HepG2 (cell line): Measurements from ENCODE around the gene IST1. TPM values are rescaled to one million over a fixed set of nuclear protein-coding genes. Genes with fewer than 3 reads are reported as not detected.

Source experiments
- AGO2 ChIP-seq: fragments of 200-400 bp; formaldehyde crosslinking; optimal IDR thresholded peaks from 2 replicates; pipeline ENCODE3; 2017; ENCODE audit warnings: mild to moderate bottlenecking, low read depth, low read length, moderate library complexity
- ATF1 ChIP-seq: IDR thresholded peaks from 2 replicates; pipeline ENCODE4 v1.6.1; 2016; ENCODE audit warnings: mild to moderate bottlenecking, control low read depth
- DR1 ChIP-seq: sonication (generic); formaldehyde crosslinking; IDR thresholded peaks from 2 replicates; pipeline ENCODE4 v1.8.0; 2021; ENCODE audit warnings: mild to moderate bottlenecking, missing genetic modification reagents, inconsistent platforms
- EED ChIP-seq: sonication (generic); formaldehyde crosslinking; IDR thresholded peaks from 2 replicates; pipeline ENCODE4 v1.5.0; 2020; ENCODE audit warnings: mild to moderate bottlenecking, missing genetic modification reagents
- FOXM1 ChIP-seq: sonication (generic); formaldehyde crosslinking; IDR thresholded peaks from 2 replicates; pipeline ENCODE4 v1.5.0; 2020; ENCODE audit warnings: missing genetic modification reagents
- HMG20A ChIP-seq: IDR thresholded peaks from 2 replicates; pipeline ENCODE4 v1.6.1; 2016; ENCODE audit warnings: borderline replicate concordance
- KLF6 ChIP-seq: IDR thresholded peaks from 2 replicates; pipeline ENCODE4 v1.8.0; 2016; ENCODE audit warnings: missing biosample characterization, missing genetic modification reagents
- MIER3 ChIP-seq: IDR thresholded peaks from 2 replicates; pipeline ENCODE4 v1.6.1; 2016; ENCODE audit warnings: missing compliant biosample characterization, borderline replicate concordance
- MTF1 ChIP-seq: sonication (generic); formaldehyde crosslinking; IDR thresholded peaks from 2 replicates; pipeline ENCODE4 v1.5.0; 2020; ENCODE audit warnings: missing genetic modification reagents
- MYNN ChIP-seq: sonication (generic); formaldehyde crosslinking; IDR thresholded peaks from 2 replicates; pipeline ENCODE4 v1.4.0; 2020; ENCODE audit warnings: mild to moderate bottlenecking, low read depth, missing genetic modification reagents
- SETDB1 ChIP-seq: sonication (generic); formaldehyde crosslinking; IDR thresholded peaks from 2 replicates; pipeline ENCODE4 v1.5.1; 2020; ENCODE audit warnings: missing genetic modification reagents, mild to moderate bottlenecking, borderline replicate concordance
- SP140L ChIP-seq: sonication (generic); formaldehyde crosslinking; IDR thresholded peaks from 2 replicates; pipeline ENCODE4 v1.4.0; 2020; ENCODE audit warnings: missing genetic modification reagents, borderline replicate concordance
- SYNCRIP ChIP-seq: fragments of 200-400 bp; formaldehyde crosslinking; IDR thresholded peaks from 2 replicates; pipeline ENCODE4 v1.6.1; 2018; ENCODE audit warnings: mild to moderate bottlenecking, low read depth, low read length; ENCODE audit not compliant: insufficient read depth
- TAF15 ChIP-seq: fragments of 200-400 bp; formaldehyde crosslinking; IDR thresholded peaks from one replicate; pipeline ENCODE4 v1.6.1; 2018; ENCODE audit warnings: mild to moderate bottlenecking, low read depth, low read length; ENCODE audit not compliant: poor library complexity, severe bottlenecking
- ZMYM4 ChIP-seq: sonication (generic); formaldehyde crosslinking; IDR thresholded peaks from 2 replicates; pipeline ENCODE4 v1.8.1; 2023; ENCODE audit warnings: mild to moderate bottlenecking, missing genetic modification reagents
- ZNF232 ChIP-seq: sonication (generic); formaldehyde crosslinking; IDR thresholded peaks from 2 replicates; pipeline ENCODE4 v1.4.0; 2020; ENCODE audit warnings: missing genetic modification reagents, borderline replicate concordance
- ZNF263 ChIP-seq: sonication (generic); formaldehyde crosslinking; IDR thresholded peaks from 2 replicates; pipeline ENCODE4 v1.4.0; 2020; ENCODE audit warnings: missing genetic modification reagents
- ZNF333 ChIP-seq: sonication (generic); formaldehyde crosslinking; IDR thresholded peaks from 2 replicates; pipeline ENCODE4 v1.4.0; 2020; ENCODE audit warnings: mild to moderate bottlenecking, missing genetic modification reagents, borderline replicate concordance
- ZNF367 ChIP-seq: sonication (generic); formaldehyde crosslinking; IDR thresholded peaks from 2 replicates; pipeline ENCODE4 v1.4.0; 2020; ENCODE audit warnings: missing genetic modification reagents, borderline replicate concordance
- ZNF441 ChIP-seq: sonication (generic); formaldehyde crosslinking; IDR thresholded peaks from 2 replicates; pipeline ENCODE4 v1.7.0; 2021; ENCODE audit warnings: missing genetic modification reagents, borderline replicate concordance
- ZNF563 ChIP-seq: sonication (generic); formaldehyde crosslinking; IDR thresholded peaks from 2 replicates; pipeline ENCODE4 v1.8.0; 2022; ENCODE audit warnings: mild to moderate bottlenecking, moderate library complexity, missing genetic modification reagents
- polyA plus RNA-seq, 8 experiments: library from polyadenylated mRNA; depleted of rRNA in 3 of 8; stranded (reverse) in 7 of 8; unstranded in 1 of 8; fragments of >200 nt; fragmentation: Illumina TruSeq in 4 of 8; extraction: Trizol in 4 of 8; gene quantifications; 2 replicates each; pipeline versions ENCODE4 v1.2.1 to v1.2.3, GENCODE V29; 2011 to 2016; ENCODE audit warnings: low read depth in 4 of 8, missing spikeins in 1 of 8, mixed read lengths in 1 of 8; ENCODE audit not compliant: insufficient read depth in 1 of 8
- total RNA-seq, 5 experiments: library from RNA; depleted of rRNA; stranded (reverse); fragments of >200 nt; fragmentation: Illumina TruSeq; extraction: Trizol; gene quantifications; 2 replicates each; pipeline ENCODE4 v1.2.3, GENCODE V29; 2016; ENCODE audit warnings: low read depth in 1 of 5
- TF ChIP-seq, protein P1 (sequence below): sonication (generic); formaldehyde crosslinking; IDR thresholded peaks from 2 replicates; pipeline ENCODE4 v1.5.0; 2020; ENCODE audit warnings: mild to moderate bottlenecking, missing genetic modification reagents
- TF ChIP-seq, protein P2 (sequence below): sonication (generic); formaldehyde crosslinking; IDR thresholded peaks from 2 replicates; pipeline ENCODE4 v1.5.1; 2020; ENCODE audit warnings: missing genetic modification reagents, mild to moderate bottlenecking, borderline replicate concordance
- TF ChIP-seq, protein P3 (sequence below): sonication (generic); formaldehyde crosslinking; IDR thresholded peaks from 2 replicates; pipeline ENCODE4 v1.5.0; 2020; ENCODE audit warnings: missing genetic modification reagents
- TF ChIP-seq, protein P4 (sequence below): sonication (generic); formaldehyde crosslinking; IDR thresholded peaks from 2 replicates; pipeline ENCODE4 v1.5.0; 2020; ENCODE audit warnings: missing genetic modification reagents

IST1 gene
- total and polyA plus RNA-seq, 2 of the 13 experiments (the other 11 are each of a cell fraction or from before 2014, with no cell fraction given) = 346 to 415 TPM

DNA sequence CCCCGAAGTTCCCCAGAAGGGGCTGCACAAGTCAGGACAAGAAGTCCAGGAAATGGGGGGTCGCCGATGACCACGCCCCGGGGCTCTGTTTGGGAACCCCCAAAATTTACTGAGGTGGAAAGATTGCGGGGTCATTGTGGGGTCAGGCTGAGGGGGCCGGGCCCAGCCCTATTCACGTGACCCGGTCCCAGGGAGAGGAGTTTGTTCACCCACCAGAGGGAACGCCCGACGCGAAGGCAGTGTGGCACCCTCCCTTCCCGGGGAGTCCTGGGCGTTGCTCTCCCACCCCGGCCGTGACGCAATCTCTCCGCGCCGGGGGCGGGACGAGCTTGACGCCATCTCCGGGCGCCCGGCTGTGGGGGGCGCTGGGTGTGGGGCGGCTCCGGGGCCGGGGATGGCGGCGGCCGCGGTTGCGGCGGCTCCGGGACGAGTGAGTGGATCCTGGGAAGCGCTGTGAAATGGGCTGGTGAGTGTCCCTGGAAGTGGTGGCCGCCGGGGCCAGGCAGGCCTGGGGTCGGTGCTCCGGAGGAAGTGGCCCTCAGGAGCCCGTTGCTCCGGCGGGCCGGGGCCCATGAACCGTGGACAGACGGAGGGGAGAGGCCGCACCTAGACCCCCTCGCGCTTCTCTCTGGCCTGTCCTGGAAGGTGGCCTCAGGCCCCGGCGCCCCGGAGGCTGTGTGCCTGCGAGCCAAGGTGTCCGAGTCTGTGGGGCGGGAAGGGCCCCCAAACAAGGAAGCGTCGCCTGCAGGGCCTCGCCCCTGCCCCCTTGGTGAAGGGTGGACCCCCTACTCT, 49.5 kb upstream of the IST1 start, which contains the start of gene ATXN1L (continued):
- TF ChIP-seq, protein P1, sequence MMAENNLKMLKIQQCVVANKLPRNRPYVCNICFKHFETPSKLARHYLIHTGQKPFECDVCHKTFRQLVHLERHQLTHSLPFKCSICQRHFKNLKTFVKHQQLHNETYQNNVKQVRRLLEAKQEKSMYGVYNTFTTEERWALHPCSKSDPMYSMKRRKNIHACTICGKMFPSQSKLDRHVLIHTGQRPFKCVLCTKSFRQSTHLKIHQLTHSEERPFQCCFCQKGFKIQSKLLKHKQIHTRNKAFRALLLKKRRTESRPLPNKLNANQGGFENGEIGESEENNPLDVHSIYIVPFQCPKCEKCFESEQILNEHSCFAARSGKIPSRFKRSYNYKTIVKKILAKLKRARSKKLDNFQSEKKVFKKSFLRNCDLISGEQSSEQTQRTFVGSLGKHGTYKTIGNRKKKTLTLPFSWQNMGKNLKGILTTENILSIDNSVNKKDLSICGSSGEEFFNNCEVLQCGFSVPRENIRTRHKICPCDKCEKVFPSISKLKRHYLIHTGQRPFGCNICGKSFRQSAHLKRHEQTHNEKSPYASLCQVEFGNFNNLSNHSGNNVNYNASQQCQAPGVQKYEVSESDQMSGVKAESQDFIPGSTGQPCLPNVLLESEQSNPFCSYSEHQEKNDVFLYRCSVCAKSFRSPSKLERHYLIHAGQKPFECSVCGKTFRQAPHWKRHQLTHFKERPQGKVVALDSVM (CRISPR knock-in tag) = no peak; the same call in 1 of the 2 replicates
- TF ChIP-seq HMG20A (CRISPR knock-in tag) (no peak), SETDB1 (no peak), TAF15 (peak; percentile 99), KLF6 (CRISPR knock-in tag) (peak; percentile 83), FOXM1 (no peak), EED (CRISPR knock-in tag) (peak; percentile 41; the same call in 1 of the 2 replicates), ZNF367 (CRISPR knock-in tag) (no peak; the same call in 1 of the 2 replicates), ZNF232 (CRISPR knock-in tag) (peak; percentile 87), ZNF563 (CRISPR knock-in tag) (peak; percentile 58; the same call in 1 of the 2 replicates), MTF1 (peak; percentile 79; the same call in 1 of the 2 replicates), ZNF441 (CRISPR knock-in tag) (no peak), SYNCRIP (no peak), ATF1 (peak; percentile 97), AGO2 (peak; percentile 78), ZMYM4 (CRISPR knock-in tag) (peak; percentile 98), ZNF263 (CRISPR knock-in tag) (peak; percentile 13; the same call in 1 of the 2 replicates), DR1 (CRISPR knock-in tag) (peak; percentile 57; the same call in 1 of the 2 replicates), MYNN (no peak), SP140L (CRISPR knock-in tag) (no peak), MIER3 (CRISPR knock-in tag) (peak; percentile 65; the same call in 1 of the 2 replicates), ZNF333 (peak; percentile 28; the same call in 1 of the 2 replicates)
- TF ChIP-seq, protein P2, sequence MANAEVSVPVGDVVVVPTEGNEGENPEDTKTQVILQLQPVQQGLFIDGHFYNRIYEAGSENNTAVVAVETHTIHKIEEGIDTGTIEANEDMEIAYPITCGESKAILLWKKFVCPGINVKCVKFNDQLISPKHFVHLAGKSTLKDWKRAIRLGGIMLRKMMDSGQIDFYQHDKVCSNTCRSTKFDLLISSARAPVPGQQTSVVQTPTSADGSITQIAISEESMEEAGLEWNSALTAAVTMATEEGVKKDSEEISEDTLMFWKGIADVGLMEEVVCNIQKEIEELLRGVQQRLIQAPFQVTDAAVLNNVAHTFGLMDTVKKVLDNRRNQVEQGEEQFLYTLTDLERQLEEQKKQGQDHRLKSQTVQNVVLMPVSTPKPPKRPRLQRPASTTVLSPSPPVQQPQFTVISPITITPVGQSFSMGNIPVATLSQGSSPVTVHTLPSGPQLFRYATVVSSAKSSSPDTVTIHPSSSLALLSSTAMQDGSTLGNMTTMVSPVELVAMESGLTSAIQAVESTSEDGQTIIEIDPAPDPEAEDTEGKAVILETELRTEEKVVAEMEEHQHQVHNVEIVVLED (CRISPR knock-in tag) = peak; percentile 76
- TF ChIP-seq, protein P3, sequence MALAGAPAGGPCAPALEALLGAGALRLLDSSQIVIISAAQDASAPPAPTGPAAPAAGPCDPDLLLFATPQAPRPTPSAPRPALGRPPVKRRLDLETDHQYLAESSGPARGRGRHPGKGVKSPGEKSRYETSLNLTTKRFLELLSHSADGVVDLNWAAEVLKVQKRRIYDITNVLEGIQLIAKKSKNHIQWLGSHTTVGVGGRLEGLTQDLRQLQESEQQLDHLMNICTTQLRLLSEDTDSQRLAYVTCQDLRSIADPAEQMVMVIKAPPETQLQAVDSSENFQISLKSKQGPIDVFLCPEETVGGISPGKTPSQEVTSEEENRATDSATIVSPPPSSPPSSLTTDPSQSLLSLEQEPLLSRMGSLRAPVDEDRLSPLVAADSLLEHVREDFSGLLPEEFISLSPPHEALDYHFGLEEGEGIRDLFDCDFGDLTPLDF = peak; percentile 63; the same call in 1 of the 2 replicates
- TF ChIP-seq, protein P4, sequence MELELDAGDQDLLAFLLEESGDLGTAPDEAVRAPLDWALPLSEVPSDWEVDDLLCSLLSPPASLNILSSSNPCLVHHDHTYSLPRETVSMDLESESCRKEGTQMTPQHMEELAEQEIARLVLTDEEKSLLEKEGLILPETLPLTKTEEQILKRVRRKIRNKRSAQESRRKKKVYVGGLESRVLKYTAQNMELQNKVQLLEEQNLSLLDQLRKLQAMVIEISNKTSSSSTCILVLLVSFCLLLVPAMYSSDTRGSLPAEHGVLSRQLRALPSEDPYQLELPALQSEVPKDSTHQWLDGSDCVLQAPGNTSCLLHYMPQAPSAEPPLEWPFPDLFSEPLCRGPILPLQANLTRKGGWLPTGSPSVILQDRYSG (CRISPR knock-in tag) = peak; percentile 93; the same call in 1 of the 2 replicates
